Liver (tissue), 9 donors: ENCODE data around the gene DLG4. TPM values are rescaled to one million over a fixed set of nuclear protein-coding genes. Genes with fewer than 3 reads are reported as not detected.

ENCODE experiments used
- DNase-seq: peaks from one replicate; pipeline ENCODE4 v3.0.0-alpha.2; 2017; ENCODE audit warnings: low spot score
- H3K27ac ChIP-seq, 2 donors: one replicate each; pipeline ENCODE4 v1.7.0; 2013; ENCODE audit warnings: inconsistent platforms in 2 of 2, low read length in 2 of 2, control low read depth in 1 of 2, low read depth in 1 of 2, mild to moderate bottlenecking in 1 of 2
- H3K27me3 ChIP-seq, 4 donors: one replicate each; pipeline versions ENCODE4 v1.6.1 to v1.7.0; 2013; ENCODE audit warnings: low read length in 3 of 4, inconsistent platforms in 1 of 4, mild to moderate bottlenecking in 1 of 4, moderate library complexity in 1 of 4; ENCODE audit not compliant: control insufficient read depth in 4 of 4, insufficient read depth in 4 of 4
- H3K36me3 ChIP-seq, 4 donors: one replicate each; pipeline versions ENCODE4 v1.6.1 to v1.7.0; 2013; ENCODE audit warnings: low read length in 3 of 4, mild to moderate bottlenecking in 3 of 4, low read depth in 1 of 4, moderate library complexity in 1 of 4; ENCODE audit not compliant: control insufficient read depth in 4 of 4, insufficient read depth in 3 of 4
- H3K4me1 ChIP-seq, 4 donors: one replicate each; pipeline versions ENCODE4 v1.6.1 to v1.7.0; 2013; ENCODE audit warnings: low read length in 3 of 4, mild to moderate bottlenecking in 3 of 4, moderate library complexity in 1 of 4; ENCODE audit not compliant: control insufficient read depth in 4 of 4, insufficient read depth in 4 of 4
- H3K4me3 ChIP-seq, 3 donors: one replicate each; pipeline versions ENCODE4 v1.6.1 to v1.7.0; 2013; ENCODE audit warnings: low read length in 3 of 3, control low read depth in 1 of 3, low read depth in 1 of 3, mild to moderate bottlenecking in 1 of 3
- H3K9ac ChIP-seq, 2 donors: one replicate each; pipeline ENCODE4 v1.7.0; 2013; ENCODE audit warnings: low read length in 2 of 2, mild to moderate bottlenecking in 2 of 2, moderate library complexity in 2 of 2, control low read depth in 1 of 2, low read depth in 1 of 2
- H3K9me3 ChIP-seq, 4 donors: one replicate each; pipeline versions ENCODE4 v1.6.1 to v1.7.0; 2013; ENCODE audit warnings: low read length in 3 of 4; ENCODE audit not compliant: control insufficient read depth in 4 of 4
- CTCF ChIP-seq: fragments of 150-350 bp; IDR thresholded peaks from 2 replicates; pipeline ENCODE4 v1.5.1; 2017; ENCODE audit warnings: improper control_type of control experiment, low read depth, low read length; ENCODE audit not compliant: missing input control
- EGR1 ChIP-seq, 2 donors: IDR thresholded peaks; 2 replicates each; pipeline ENCODE4 v1.6.1; 2016 to 2018; ENCODE audit warnings: antibody characterized with exemption in 2 of 2, low read depth in 2 of 2
- FOXA1 ChIP-seq: IDR thresholded peaks from 2 replicates; pipeline ENCODE4 v1.6.1; 2016; ENCODE audit warnings: antibody characterized with exemption
- HNF4A ChIP-seq, 2 donors: conservative IDR thresholded peaks; 2 replicates each; pipeline ENCODE4 v1.6.1; 2016; ENCODE audit warnings: antibody characterized with exemption in 2 of 2, mild to moderate bottlenecking in 2 of 2
- HNF4G ChIP-seq: IDR thresholded peaks from 2 replicates; pipeline ENCODE4 v1.6.1; 2016; ENCODE audit warnings: antibody characterized with exemption
- NR2F2 ChIP-seq: IDR thresholded peaks from 2 replicates; pipeline ENCODE4 v1.6.1; 2016; ENCODE audit warnings: antibody characterized with exemption
- REST ChIP-seq: IDR thresholded peaks from 2 replicates; pipeline ENCODE4 v1.6.1; 2016; ENCODE audit warnings: antibody characterized with exemption, mild to moderate bottlenecking
- RXRA ChIP-seq, 2 donors: IDR thresholded peaks; 2 replicates each; pipeline ENCODE4 v1.6.1; 2017 to 2018; ENCODE audit warnings: antibody characterized with exemption in 2 of 2, mild to moderate bottlenecking in 1 of 2
- SP1 ChIP-seq: IDR thresholded peaks from 2 replicates; pipeline ENCODE4 v1.6.1; 2018; ENCODE audit warnings: antibody characterized with exemption, mild to moderate bottlenecking
- TAF1 ChIP-seq: conservative IDR thresholded peaks from 2 replicates; pipeline ENCODE4 v1.6.1; 2016; ENCODE audit warnings: antibody characterized with exemption, mild to moderate bottlenecking
- YY1 ChIP-seq: IDR thresholded peaks from 2 replicates; pipeline ENCODE4 v1.6.1; 2016; ENCODE audit warnings: antibody characterized with exemption, mild to moderate bottlenecking
- ZBTB33 ChIP-seq: IDR thresholded peaks from 2 replicates; pipeline ENCODE4 v1.6.1; 2016; ENCODE audit warnings: antibody characterized with exemption
- whole genome bisulfite sequencing: extraction: QIAGEN DNeasy Blood & Tissue Kit; methylation state at CpG from one replicate; pipeline ENCODE4 v1.1.7; 2013; 5-methylcytosine and 5-hydroxymethylcytosine counted together
- polyA plus RNA-seq, 2 donors: library from polyadenylated mRNA; stranded (reverse) in 1 of 2; unstranded in 1 of 2; fragments of 200-250 nt in 1 of 2; fragments of >200 nt in 1 of 2; fragmentation: Nextera tagmentation in 1 of 2; extraction: Ambion mirVana in 1 of 2; gene quantifications; one replicate each; pipeline versions ENCODE4 v1.2.1 to v1.2.3, GENCODE V29; 2013 to 2015
- total RNA-seq, 2 donors: library from RNA; depleted of rRNA; stranded (reverse); fragments of >200 nt; gene quantifications; one replicate each; pipeline ENCODE4 v1.2.3, GENCODE V29; 2014
- TF ChIP-seq, protein P1 (sequence below): IDR thresholded peaks from 2 replicates; pipeline ENCODE4 v1.6.1; 2016; ENCODE audit warnings: antibody characterized with exemption
- TF ChIP-seq, protein P2 (sequence below): IDR thresholded peaks from 2 replicates; pipeline ENCODE4 v1.6.1; 2016; ENCODE audit warnings: antibody characterized with exemption
- donor health status: healthy.
- donor health status: healthy.
- donor health status: healthy.
- donor health status: healthy.
- donor health status: healthy.

DLG4 gene
- total and polyA plus RNA-seq, 4 donors: 0.40 to 5.7 (median 1.9) TPM

GRCh38 chr17:7249830-7250229 lies 30.2 kb upstream of the DLG4 start:
- H3K36me3 ChIP-seq: peaks cover 3 to 19% (median 12%) of the 10 kb centered on the region in 4 donors
- peak overlapping the region in 1 of 2 donors; percentile 15 for H3K27ac ChIP-seq
- H3K4me1 ChIP-seq: peaks cover 3 to 33% (median 28%) of the 10 kb centered on the region in 4 donors
- 86% methylated on average over 7 of the region's 7 CpGs for WGBS
- H3K27me3 ChIP-seq: no peaks in the 10 kb centered on the region
- TF ChIP-seq EGR1 (IDR thresholded peaks at IDR 0.05; ENCODE audit: low read depth in 2 of 2) (no peak), CTCF (no peak), NR2F2 (no peak), TAF1 (no peak), ZBTB33 (no peak), RXRA (IDR thresholded peaks at IDR 0.05) (no peak), REST (no peak), HNF4A (conservative IDR thresholded peaks at IDR 0.05) (no peak), SP1 (no peak)
- TF ChIP-seq, protein P1, sequence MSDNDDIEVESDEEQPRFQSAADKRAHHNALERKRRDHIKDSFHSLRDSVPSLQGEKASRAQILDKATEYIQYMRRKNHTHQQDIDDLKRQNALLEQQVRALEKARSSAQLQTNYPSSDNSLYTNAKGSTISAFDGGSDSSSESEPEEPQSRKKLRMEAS: no peak
- TF ChIP-seq, protein P2, sequence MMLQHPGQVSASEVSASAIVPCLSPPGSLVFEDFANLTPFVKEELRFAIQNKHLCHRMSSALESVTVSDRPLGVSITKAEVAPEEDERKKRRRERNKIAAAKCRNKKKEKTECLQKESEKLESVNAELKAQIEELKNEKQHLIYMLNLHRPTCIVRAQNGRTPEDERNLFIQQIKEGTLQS: no peak
- H3K9ac ChIP-seq: no peak overlapping the region
- H3K4me3 ChIP-seq: peak overlapping the region in 2 of 3 donors; percentile 85 to 93
- DNase-seq: no peak
- no peaks in the 10 kb centered on the region for H3K9me3 ChIP-seq

GRCh38 chr17:7249214-7249613 lies 29.6 kb upstream of the DLG4 start:
- H3K4me3 ChIP-seq: no peak overlapping the region
- peaks cover 3 to 33% (median 28%) of the 10 kb centered on the region in 4 donors for H3K4me1 ChIP-seq
- H3K36me3 ChIP-seq: peaks cover 3 to 22% (median 13%) of the 10 kb centered on the region in 4 donors
- H3K9me3 ChIP-seq: no peaks in the 10 kb centered on the region
- H3K27ac ChIP-seq: no peak overlapping the region
- WGBS: 91% methylated on average over 6 of the region's 6 CpGs
- DNase-seq: no peak
- no peaks in the 10 kb centered on the region for H3K27me3 ChIP-seq
- TF ChIP-seq YY1: no peak
- no peak for TF ChIP-seq NR2F2
- TF ChIP-seq RXRA (IDR thresholded peaks at IDR 0.05): no peak
- no peak for TF ChIP-seq FOXA1
- no peak for TF ChIP-seq EGR1 (IDR thresholded peaks at IDR 0.05; ENCODE audit: low read depth in 2 of 2)
- TF ChIP-seq, protein P2: no peak
- TF ChIP-seq ZBTB33: no peak
- no peak for TF ChIP-seq SP1
- TF ChIP-seq HNF4G: no peak
- TF ChIP-seq REST: no peak
- H3K9ac ChIP-seq: no peak overlapping the region
